DOHH2 (cell line): ENCODE measurements around the gene CYP2A7.
"Not testable (repeated sequence)": the region's sequence is repeated elsewhere in the genome, so short reads cannot be mapped to it uniquely, and the experiment has no call there.

ENCODE experiments used
- CTCF ChIP-seq: fragments of 200-600 bp; sonication (generic); IDR thresholded peaks from one replicate; pipeline ENCODE4 v1.5.1; 2014; ENCODE audit warnings: antibody characterized with exemption, mild to moderate bottlenecking, low read depth, low read length; ENCODE audit not compliant: poor library complexity, severe bottlenecking
- EZH2phosphoT487 ChIP-seq: fragments of 200-600 bp; sonication (generic); IDR thresholded peaks from 2 replicates; pipeline ENCODE4 v1.6.1; 2017; ENCODE audit warnings: borderline replicate concordance, mild to moderate bottlenecking, antibody characterized with exemption, low read length, moderate library complexity, mixed read lengths

GRCh38 chr19:40899964-40900363, 17.9 kb upstream of the CYP2A7 start:
- TF ChIP-seq CTCF, EZH2phosphoT487: not testable (repeated sequence)
